Activated CD4-positive, alpha-beta T cell treated with anti-CD3 and anti-CD28 coated beads, Interleukin-2, Interleukin-4, amounts not matched to agents 100 ng/mL and 50 ng/mL, durations not matched to agents 16 hours and 8 hours (primary cell): ENCODE data around the gene ADGRF4.
"Not testable (repeated sequence)": the region's sequence is repeated elsewhere in the genome, so short reads cannot be mapped to it uniquely, and the experiment has no call there.

Experiments used
- DNase-seq: peaks from one replicate; pipeline ENCODE4 v3.0.0-alpha.2; 2020; ENCODE audit warnings: low spot score

The ADGRF4 gene

DNA sequence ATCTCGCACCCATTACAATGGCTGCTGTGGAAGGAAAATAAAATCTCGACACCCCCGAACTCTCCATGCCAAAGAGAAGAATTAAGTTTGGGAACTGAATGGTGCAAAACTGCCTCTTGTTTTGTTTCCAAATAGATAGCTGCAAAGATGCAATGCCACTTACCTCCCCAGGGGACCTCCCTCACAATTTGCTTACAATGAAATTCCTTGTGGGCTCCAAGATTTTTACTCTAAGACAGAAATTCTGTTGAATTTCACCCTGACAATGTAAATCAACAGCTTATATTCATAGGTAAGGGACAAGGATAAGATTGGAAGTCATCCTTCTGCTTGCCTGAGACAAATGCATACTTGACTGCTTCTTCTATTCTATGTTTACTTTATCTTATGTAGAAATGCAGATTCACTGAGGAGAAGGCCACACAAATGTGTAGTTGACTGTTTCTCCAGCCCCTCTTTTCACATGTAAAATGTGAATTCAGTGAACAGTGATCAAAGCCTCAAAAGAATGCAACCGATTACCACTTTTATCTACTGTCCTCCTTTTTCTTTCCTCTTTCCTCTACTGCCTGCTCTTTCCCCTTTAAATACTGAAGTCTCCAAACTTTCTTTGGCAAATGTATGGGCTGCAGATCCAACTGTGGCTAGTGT is 36.6 kb downstream of the ADGRF4 start:
- DNase-seq = no peak

DNA sequence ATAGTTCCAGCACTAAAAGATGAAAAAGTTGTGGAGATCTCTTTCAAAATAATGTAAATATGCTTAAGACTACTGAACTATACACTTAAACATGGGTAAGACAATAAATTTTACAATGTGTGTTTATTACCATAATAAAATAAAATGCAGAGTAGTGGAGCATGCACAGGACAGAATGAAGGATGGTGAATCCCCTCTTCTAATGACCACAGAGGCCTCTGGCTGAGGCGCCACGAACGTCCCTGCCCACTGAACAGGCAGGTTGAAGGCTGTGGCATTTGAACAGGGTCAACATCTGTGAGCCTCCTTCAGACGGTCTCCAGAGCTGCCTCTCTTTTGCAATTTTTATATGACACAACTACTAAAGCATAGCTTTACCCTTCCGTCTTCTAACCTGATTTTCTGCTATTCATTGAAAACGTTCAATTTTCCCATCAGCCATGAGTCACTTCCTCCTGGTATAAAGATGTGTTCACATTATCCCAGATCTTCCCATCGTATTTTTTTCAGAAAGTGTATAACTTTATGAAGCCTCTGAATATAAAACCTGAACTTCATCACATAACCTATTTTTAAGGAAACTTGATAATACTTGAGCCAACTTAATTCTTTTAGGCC is 37.8 kb downstream of the ADGRF4 start:
- DNase-seq = no peak

DNA sequence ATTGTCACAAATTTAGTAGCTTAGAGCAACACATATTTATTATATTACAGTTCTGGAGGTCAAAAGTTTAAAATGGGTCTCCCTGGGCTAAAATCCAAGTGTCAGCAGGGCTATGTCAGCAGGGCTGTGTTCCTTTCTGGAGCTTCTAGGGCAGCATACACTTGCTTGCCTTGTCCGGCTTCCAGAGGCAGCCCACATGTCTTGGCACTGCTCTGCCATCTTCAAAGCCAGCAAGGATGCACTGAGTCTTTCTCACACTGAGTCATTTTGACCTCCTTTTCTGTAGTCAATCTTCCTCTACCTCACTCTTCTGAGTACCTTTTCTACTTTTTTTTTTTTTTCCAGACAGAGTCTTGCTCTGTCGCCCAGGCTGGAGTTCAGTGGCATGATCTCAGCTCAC is 39.0 kb downstream of the ADGRF4 start:
- peak; percentile 6 for DNase-seq

DNA sequence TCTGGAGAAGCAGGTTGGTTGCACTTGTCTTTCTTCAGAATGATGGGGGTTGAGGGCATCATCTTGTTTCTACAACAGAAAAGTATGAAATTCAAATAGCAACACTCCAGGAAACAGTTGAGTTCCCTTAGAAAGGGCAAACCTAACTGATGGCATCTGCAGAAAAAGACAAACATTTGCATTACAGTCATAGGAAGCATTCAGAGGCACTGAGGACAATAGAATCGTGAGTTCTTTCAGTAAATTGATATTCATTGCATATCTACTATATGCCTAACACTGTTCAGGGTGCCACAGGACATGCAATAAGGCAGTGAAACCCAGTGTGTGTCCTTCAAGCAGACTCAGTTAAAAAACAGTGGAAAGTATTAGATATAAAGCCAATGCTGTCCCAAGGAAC is 42.3 kb downstream of the ADGRF4 start:
- no peak for DNase-seq

DNA sequence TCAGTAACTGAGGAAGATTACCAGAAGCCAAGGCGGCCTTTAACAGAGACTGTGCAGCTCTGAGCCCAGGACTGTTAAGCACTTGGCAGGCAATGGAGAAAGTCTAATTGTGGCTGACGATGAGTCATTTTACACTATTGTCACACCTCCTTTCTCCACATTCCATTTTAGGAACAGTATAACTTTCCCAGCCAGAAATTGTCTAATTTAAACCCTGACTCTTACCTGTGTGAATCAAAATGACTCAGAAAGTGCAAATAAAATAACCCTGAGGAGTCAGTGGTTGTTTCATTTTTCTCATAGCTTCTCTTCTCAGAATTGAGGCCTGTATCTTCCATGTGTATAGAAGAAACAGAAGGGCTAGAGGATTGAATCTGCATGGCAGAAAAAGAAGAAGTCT is 43.4 kb downstream of the ADGRF4 start:
- peak; percentile 58 for DNase-seq

DNA sequence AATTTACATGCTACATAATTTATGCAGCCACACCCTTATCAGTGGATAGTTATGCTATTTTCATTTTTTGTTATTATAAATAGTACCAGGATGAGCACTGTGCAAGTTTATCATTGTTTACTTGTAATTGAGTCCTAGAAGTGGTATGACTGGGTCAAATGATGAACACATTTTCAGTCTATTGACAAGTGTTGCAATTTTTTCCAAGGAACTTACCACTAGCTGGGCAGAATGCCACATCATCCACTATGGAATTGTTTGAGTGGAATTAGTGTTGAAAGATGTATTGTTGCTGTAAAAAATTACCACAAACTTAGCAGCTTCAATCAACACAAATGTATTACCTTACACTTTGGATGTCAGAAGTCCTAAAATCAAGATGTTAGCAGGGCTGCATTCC is 45.4 kb downstream of the ADGRF4 start:
- DNase-seq = no peak

DNA sequence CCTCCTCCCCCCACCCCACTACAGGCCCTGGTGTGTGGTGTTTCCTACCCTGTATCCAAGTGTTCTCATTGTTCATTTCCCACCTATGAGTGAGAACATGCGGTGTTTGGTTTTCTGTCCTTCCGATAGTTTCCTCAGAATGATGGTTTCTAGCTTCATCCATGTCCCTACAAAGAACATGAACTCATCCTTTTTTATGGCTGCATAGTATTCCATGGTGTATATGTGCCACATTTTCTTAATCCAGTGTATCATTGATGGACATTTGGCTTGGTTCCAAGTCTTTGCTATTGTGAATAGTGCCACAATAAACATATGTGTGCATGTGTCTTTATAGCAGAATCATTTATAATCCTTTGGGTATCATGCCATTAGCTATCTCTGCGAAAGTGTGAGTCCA is 46.9 kb downstream of the ADGRF4 start:
- DNase-seq = not testable (repeated sequence)

DNA sequence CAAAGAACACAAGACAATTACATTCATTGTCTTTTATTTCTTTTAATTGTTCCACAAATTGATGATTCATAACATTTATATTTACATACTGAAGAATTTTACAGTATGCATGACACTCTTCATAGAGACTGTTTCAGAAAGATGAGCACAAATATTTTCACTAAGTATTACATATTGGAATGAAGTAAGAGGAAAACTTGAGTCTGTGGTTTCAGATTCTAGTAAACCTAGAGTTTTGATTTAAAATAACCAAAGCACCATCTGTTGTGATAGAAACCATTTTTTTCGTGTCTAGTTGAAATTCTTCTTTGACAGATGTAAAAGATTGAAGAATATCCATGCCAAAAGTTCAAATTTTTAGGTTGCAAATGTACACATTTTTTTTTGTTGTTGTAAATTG is 51.4 kb downstream of the ADGRF4 start:
- peak; percentile 8 for DNase-seq

GRCh38 chr6:47752801-47753200 is 54.4 kb downstream of the ADGRF4 start:
- DNase-seq = no peak

GRCh38 chr6:47759364-47759763 is 61.0 kb downstream of the ADGRF4 start:
- no peak for DNase-seq

DNA sequence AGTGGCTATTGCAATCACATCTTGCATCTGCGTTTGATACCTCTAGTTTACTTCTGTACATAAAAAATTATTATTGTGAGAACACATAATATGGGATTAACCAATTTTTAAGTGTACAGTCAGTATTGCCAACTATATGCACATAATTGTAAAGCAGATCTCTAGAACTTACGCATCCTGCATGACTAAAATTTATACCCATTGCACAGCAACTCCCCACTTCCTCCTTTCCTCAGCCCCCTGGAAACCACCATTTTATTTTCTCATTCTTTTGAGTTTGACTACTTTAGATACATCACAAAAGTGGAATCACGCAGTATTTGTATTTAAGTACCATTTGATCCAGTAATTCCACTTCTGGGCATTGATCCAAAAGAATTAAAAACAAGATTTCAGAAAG is 64.1 kb downstream of the ADGRF4 start:
- no peak for DNase-seq

- DNase-seq = no peak
Observed at GRCh38 chr6:47766445-47766844, 68.1 kb downstream of the ADGRF4 start.

DNA sequence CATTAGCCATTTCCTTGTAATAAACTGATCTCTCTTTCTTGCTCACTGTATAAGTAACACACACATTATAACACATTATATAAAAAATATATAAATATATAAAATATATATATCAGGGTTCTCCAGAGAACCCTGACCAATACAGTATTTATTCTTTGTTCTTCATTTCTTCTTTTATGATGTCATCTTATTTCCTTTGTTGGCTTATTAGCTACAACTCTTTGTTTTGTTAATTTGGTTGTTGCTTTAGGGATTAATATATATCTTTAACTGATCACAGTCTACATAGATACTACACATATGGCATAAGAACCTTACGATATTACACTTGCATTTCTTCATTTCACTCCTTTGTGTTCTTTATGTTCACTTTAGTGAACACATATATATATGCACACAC is 68.7 kb downstream of the ADGRF4 start:
- DNase-seq = no peak

DNA sequence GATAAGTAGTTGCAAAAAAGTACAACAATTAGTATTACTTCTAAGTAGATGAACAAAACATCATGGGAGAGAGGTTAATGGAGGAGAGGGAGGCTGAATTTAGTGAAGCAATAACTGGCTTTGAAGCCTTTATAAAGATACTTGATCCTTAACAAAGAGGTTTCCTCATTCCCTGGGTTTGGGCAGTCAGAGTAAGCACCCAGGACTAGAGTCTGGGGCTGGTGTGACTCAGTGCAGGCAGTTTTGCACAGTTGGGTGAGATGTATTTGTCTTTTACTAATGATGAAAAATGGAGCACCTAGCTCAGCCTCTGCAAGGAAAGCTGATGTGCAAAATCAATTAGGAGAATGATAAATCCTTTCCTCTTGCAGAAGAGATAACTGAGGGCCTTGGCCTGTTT is 71.6 kb downstream of the ADGRF4 start:
- no peak for DNase-seq
